Type B pancreatic cell (in vitro differentiated cells): Measurements from ENCODE around the gene STK32B. TPM values are rescaled to one million over a fixed set of nuclear protein-coding genes. Genes with fewer than 3 reads are reported as not detected.

Experiments
- DNase-seq: peaks from one replicate; pipeline ENCODE4 v3.0.0; 2021; ENCODE audit warnings: mixed read lengths; ENCODE audit not compliant: unreplicated experiment; ENCODE audit errors: extremely low spot score
- H3K27ac Mint-ChIP-seq: 2 replicates; pipeline ENCODE4 v1.8.0; 2021; ENCODE audit warnings: mild to moderate bottlenecking, mixed read lengths
- H3K27me3 Mint-ChIP-seq: 2 replicates; pipeline ENCODE4 v1.8.0; 2021; ENCODE audit warnings: mixed read lengths
- H3K36me3 Mint-ChIP-seq: 2 replicates; pipeline ENCODE4 v1.8.0; 2021; ENCODE audit warnings: mixed read lengths
- H3K4me1 Mint-ChIP-seq: one replicate; pipeline ENCODE4 v1.8.0; 2021; ENCODE audit warnings: mixed read lengths; ENCODE audit not compliant: unreplicated experiment
- H3K4me3 Mint-ChIP-seq: 2 replicates; pipeline ENCODE4 v1.8.0; 2021; ENCODE audit warnings: mild to moderate bottlenecking, mixed read lengths
- H3K9me3 Mint-ChIP-seq: 2 replicates; pipeline ENCODE4 v1.8.0; 2021; ENCODE audit warnings: mixed read lengths
- CTCF ChIP-seq: fragments of 200-600 bp; sonication (generic); conservative IDR thresholded peaks from 2 replicates; pipeline ENCODE4 v1.5.0; 2021; ENCODE audit warnings: antibody characterized with exemption, mild to moderate bottlenecking
- total RNA-seq: library from RNA; stranded (reverse); gene quantifications from 2 replicates; pipeline ENCODE4 v1.2.1, GENCODE V29; 2021; ENCODE audit warnings: low replicate concordance

The STK32B gene
- total RNA-seq, 1 donor from 2014 or later, result 3.0 TPM

DNA sequence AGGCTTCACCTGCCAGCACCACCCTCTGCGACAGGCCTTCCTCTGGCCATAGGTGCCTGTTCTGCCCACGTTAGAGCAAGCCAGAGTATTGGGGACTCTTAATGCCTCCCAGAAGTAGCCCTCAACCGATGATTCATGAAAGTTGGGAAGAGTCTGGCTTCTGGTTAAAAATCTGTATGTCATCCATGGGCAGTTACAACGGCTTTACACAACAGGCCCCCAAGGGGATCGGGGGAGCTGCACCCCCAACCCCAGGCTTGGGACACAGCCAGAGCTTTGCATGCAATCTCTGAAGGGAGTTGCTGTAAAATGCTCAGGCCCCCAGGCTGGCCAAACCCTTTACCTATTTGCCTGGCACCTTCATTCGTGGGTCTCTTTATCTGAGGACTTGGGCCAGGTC, 26.6 kb upstream of the STK32B start:
- no peak for DNase-seq
- no peak for TF ChIP-seq CTCF
- no peak overlapping the region for H3K27ac Mint-ChIP-seq
- H3K4me3 Mint-ChIP-seq, result no peak overlapping the region
- peaks cover 7% of the 10 kb centered on the region for H3K4me1 Mint-ChIP-seq
- H3K27me3 Mint-ChIP-seq, result peaks cover 66% of the 10 kb centered on the region
- peaks cover 3% of the 10 kb centered on the region for H3K9me3 Mint-ChIP-seq
- H3K36me3 Mint-ChIP-seq, result no peaks in the 10 kb centered on the region

- H3K4me1 Mint-ChIP-seq, result peaks cover 5% of the 10 kb centered on the region
- H3K4me3 Mint-ChIP-seq, result no peak overlapping the region
- TF ChIP-seq CTCF, result no peak
- DNase-seq, result no peak
- no peak overlapping the region for H3K27ac Mint-ChIP-seq
- H3K27me3 Mint-ChIP-seq, result peaks cover 66% of the 10 kb centered on the region
- no peaks in the 10 kb centered on the region for H3K36me3 Mint-ChIP-seq
- H3K9me3 Mint-ChIP-seq, result peaks cover 6% of the 10 kb centered on the region
Observed at GRCh38 chr4:5026371-5026770, 24.9 kb upstream of the STK32B start.

- H3K9me3 Mint-ChIP-seq, result peaks cover 6% of the 10 kb centered on the region
- peaks cover 60% of the 10 kb centered on the region for H3K27me3 Mint-ChIP-seq
- DNase-seq, result no peak
- no peaks in the 10 kb centered on the region for H3K36me3 Mint-ChIP-seq
- H3K27ac Mint-ChIP-seq, result no peak overlapping the region
- no peak for TF ChIP-seq CTCF
- peaks cover 3% of the 10 kb centered on the region for H3K4me1 Mint-ChIP-seq
- no peak overlapping the region for H3K4me3 Mint-ChIP-seq
Observed at GRCh38 chr4:5027346-5027745, 23.9 kb upstream of the STK32B start.

- H3K9me3 Mint-ChIP-seq, result peaks cover 3% of the 10 kb centered on the region
Observed at GRCh38 chr4:5028480-5028879, 22.8 kb upstream of the STK32B start.

GRCh38 chr4:5029447-5029846, 21.8 kb upstream of the STK32B start:
- no peak overlapping the region for H3K4me3 Mint-ChIP-seq
- H3K9me3 Mint-ChIP-seq, result peaks cover 3% of the 10 kb centered on the region
- no peak for DNase-seq
- TF ChIP-seq CTCF, result no peak
- H3K4me1 Mint-ChIP-seq, result peaks cover 19% of the 10 kb centered on the region
- no peaks in the 10 kb centered on the region for H3K36me3 Mint-ChIP-seq
- H3K27me3 Mint-ChIP-seq, result peaks cover 58% of the 10 kb centered on the region
- H3K27ac Mint-ChIP-seq, result no peak overlapping the region

More at GRCh38 chr4:5028480-5028879, 22.8 kb upstream of the STK32B start:
- DNase-seq, result no peak
- no peak overlapping the region for H3K27ac Mint-ChIP-seq
- TF ChIP-seq CTCF, result no peak
- H3K4me1 Mint-ChIP-seq, result peaks cover 10% of the 10 kb centered on the region
- H3K36me3 Mint-ChIP-seq, result no peaks in the 10 kb centered on the region
- peaks cover 57% of the 10 kb centered on the region for H3K27me3 Mint-ChIP-seq
- no peak overlapping the region for H3K4me3 Mint-ChIP-seq

DNA sequence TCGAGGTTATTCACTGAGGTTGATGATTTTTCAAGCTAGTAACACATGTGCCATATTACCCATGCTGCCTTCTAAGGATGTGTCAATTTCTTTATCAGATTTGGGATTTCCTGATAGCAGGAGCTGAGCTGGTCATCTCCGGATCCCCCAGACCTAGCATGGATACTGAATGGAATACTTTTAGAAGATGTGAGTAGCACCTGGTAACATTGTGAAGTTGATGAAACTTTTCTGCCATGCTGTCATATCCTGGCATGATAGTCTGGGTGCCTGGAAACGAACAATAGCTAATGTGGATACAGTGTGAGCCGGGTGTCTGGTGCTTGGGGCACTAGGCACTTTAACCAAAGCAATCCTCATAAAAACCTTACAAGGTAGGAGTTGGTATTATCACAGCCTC, 21.1 kb upstream of the STK32B start:
- DNase-seq, result no peak
- peaks cover 59% of the 10 kb centered on the region for H3K27me3 Mint-ChIP-seq
- H3K4me1 Mint-ChIP-seq, result peaks cover 26% of the 10 kb centered on the region
- TF ChIP-seq CTCF, result no peak
- no peak overlapping the region for H3K27ac Mint-ChIP-seq
- no peaks in the 10 kb centered on the region for H3K36me3 Mint-ChIP-seq
- H3K4me3 Mint-ChIP-seq, result no peak overlapping the region
- H3K9me3 Mint-ChIP-seq, result peaks cover 3% of the 10 kb centered on the region
